ENCODE data around the gene CARS2.
"Not testable (repeated sequence)": the region's sequence is repeated elsewhere in the genome, so short reads cannot be mapped to it uniquely, and the experiment has no call there.

DNA sequence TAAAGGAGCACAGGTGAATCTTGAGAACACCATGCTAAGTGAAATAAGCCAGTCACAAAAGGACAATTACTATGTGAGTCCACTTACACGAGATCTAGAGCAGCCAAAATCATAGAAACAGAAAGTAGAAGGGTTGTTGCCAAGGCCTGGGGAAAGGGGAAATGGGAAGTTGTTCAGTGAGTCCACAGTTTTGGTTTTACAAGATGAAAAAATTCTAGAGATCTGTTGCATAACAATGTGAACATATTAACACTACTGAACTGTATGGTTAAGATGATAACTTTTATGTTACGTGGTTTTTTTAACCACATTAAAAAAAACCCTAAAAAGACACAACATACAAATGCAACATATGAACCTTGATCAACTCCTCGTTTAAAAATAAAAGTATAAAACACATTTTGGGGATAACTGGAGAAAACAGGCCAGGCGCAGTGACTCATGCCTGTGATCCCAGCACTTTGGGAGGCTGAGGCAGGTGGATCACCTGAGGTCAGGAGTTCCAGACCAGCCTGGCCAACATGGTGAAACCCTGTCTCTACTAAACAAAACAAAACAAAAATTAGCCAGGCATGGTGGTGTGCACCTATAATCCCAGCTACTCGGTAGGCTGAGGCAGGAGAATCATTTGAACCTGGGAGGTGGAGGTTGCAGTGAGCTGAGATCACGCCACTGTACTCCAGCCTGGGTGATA, 47.6 kb downstream of the CARS2 start:
- TF ChIP-seq, protein P1, sequence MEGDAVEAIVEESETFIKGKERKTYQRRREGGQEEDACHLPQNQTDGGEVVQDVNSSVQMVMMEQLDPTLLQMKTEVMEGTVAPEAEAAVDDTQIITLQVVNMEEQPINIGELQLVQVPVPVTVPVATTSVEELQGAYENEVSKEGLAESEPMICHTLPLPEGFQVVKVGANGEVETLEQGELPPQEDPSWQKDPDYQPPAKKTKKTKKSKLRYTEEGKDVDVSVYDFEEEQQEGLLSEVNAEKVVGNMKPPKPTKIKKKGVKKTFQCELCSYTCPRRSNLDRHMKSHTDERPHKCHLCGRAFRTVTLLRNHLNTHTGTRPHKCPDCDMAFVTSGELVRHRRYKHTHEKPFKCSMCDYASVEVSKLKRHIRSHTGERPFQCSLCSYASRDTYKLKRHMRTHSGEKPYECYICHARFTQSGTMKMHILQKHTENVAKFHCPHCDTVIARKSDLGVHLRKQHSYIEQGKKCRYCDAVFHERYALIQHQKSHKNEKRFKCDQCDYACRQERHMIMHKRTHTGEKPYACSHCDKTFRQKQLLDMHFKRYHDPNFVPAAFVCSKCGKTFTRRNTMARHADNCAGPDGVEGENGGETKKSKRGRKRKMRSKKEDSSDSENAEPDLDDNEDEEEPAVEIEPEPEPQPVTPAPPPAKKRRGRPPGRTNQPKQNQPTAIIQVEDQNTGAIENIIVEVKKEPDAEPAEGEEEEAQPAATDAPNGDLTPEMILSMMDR (IDR thresholded peaks at IDR 0.05) = not testable (repeated sequence)
- not testable (repeated sequence) for TF ChIP-seq POLR2A (IDR thresholded peaks at IDR 0.05)

Measured in Peyer's patch (tissue), 4 donors.